ENCODE data around the gene SREBF1.
A peak's percentile ranks its signal among the peaks of the same experiment; 100 is the strongest.

DNA sequence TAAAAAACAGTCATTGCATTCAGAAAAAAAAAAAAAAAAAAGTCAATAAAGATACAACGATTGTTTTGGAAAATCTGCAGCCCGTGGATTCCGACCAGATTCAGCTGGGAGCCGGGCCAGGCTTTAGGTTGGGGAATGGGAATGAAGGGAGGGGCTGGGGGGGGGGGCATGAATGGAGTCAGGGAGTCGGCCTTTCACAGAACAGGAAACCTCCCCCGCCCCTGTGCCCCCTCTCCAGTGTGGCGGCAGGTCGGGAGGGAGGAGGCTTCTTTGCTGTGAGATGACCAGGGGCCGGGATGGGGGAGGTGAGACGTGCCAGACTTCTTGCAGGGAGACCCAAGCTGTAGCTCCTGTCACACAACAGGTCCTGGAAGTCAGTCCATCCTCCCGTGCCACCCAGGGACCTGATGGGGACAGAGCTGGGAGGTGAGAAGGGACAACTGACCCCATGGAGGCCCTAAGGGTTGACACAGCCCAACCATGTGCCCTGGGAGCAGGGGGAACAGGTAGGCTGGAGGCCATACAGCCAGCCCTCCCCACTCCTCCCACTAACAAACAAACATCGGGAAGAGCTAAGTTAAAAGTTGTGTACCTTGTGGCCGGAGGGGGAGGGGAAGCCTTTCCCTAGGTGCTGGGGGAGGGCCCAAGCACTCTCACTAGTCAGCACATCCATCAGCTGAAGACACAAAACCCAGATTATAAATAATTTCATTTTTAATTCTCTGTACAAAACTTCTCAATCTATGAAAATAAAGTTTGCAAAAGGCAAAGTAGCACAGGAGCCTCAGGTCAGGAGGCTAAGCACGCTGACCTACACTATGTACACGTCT lies 25.2 kb downstream of the SREBF1 start:
- TF ChIP-seq, protein P1, sequence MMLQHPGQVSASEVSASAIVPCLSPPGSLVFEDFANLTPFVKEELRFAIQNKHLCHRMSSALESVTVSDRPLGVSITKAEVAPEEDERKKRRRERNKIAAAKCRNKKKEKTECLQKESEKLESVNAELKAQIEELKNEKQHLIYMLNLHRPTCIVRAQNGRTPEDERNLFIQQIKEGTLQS (IDR thresholded peaks at IDR 0.05), result no peak
- TF ChIP-seq EZH2 (IDR thresholded peaks at IDR 0.05) (no peak), POLR2AphosphoS5 (IDR thresholded peaks at IDR 0.05; ENCODE audit: low read depth, low read length) (peak; percentile 9; the same call in 1 of the 2 replicates), FOSL1 (IDR thresholded peaks at IDR 0.05; ENCODE audit: low read depth) (no peak), POLR2A (IDR thresholded peaks at IDR 0.05; ENCODE audit: borderline replicate concordance, extremely low read depth, insufficient read depth, insufficient read length) (no peak), EGR1 (IDR thresholded peaks at IDR 0.05; ENCODE audit: low read depth) (no peak), TCF7L2 (IDR thresholded peaks at IDR 0.05; ENCODE audit: borderline replicate concordance, extremely low read depth, insufficient read depth, insufficient read length) (no peak)
- TF ChIP-seq, protein P2, sequence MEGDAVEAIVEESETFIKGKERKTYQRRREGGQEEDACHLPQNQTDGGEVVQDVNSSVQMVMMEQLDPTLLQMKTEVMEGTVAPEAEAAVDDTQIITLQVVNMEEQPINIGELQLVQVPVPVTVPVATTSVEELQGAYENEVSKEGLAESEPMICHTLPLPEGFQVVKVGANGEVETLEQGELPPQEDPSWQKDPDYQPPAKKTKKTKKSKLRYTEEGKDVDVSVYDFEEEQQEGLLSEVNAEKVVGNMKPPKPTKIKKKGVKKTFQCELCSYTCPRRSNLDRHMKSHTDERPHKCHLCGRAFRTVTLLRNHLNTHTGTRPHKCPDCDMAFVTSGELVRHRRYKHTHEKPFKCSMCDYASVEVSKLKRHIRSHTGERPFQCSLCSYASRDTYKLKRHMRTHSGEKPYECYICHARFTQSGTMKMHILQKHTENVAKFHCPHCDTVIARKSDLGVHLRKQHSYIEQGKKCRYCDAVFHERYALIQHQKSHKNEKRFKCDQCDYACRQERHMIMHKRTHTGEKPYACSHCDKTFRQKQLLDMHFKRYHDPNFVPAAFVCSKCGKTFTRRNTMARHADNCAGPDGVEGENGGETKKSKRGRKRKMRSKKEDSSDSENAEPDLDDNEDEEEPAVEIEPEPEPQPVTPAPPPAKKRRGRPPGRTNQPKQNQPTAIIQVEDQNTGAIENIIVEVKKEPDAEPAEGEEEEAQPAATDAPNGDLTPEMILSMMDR (IDR thresholded peaks at IDR 0.05 in 2 of 3, conservative IDR thresholded peaks at IDR 0.05 in 1 of 3; ENCODE audit: borderline replicate concordance in 1 of 3, insufficient read depth in 1 of 3, low read depth in 2 of 3, low read length in 2 of 3), result no peak
- TF ChIP-seq, protein P3, sequence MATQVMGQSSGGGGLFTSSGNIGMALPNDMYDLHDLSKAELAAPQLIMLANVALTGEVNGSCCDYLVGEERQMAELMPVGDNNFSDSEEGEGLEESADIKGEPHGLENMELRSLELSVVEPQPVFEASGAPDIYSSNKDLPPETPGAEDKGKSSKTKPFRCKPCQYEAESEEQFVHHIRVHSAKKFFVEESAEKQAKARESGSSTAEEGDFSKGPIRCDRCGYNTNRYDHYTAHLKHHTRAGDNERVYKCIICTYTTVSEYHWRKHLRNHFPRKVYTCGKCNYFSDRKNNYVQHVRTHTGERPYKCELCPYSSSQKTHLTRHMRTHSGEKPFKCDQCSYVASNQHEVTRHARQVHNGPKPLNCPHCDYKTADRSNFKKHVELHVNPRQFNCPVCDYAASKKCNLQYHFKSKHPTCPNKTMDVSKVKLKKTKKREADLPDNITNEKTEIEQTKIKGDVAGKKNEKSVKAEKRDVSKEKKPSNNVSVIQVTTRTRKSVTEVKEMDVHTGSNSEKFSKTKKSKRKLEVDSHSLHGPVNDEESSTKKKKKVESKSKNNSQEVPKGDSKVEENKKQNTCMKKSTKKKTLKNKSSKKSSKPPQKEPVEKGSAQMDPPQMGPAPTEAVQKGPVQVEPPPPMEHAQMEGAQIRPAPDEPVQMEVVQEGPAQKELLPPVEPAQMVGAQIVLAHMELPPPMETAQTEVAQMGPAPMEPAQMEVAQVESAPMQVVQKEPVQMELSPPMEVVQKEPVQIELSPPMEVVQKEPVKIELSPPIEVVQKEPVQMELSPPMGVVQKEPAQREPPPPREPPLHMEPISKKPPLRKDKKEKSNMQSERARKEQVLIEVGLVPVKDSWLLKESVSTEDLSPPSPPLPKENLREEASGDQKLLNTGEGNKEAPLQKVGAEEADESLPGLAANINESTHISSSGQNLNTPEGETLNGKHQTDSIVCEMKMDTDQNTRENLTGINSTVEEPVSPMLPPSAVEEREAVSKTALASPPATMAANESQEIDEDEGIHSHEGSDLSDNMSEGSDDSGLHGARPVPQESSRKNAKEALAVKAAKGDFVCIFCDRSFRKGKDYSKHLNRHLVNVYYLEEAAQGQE (IDR thresholded peaks at IDR 0.05; ENCODE audit: low read depth), result no peak

Data from HCT116 (cell line).